MCF 10A (cell line): ENCODE measurements around the gene ZNF488. TPM values are rescaled to one million over a fixed set of nuclear protein-coding genes. Genes with fewer than 3 reads are reported as not detected.

Experiments used
- BruUV-seq: library from RNA; stranded (reverse); fragments of 400-500 nt; replicated peaks from 2 replicates; lab custom pipeline; 2021; lab: Mats Ljungman, UMichigan
- CTCF ChIA-PET: fragments of 300-600 bp; sonication (Branson Sonifier 250); formaldehyde crosslinking; extraction: SDS; loops from one replicate; lab custom pipeline; 2021; ENCODE audit warnings: antibody characterized with exemption, inconsistent platforms; lab: Yijun Ruan, JAX
- POLR2A ChIA-PET: fragments of 300-600, 350-650 bp; sonication (Branson Sonifier 250); formaldehyde crosslinking; extraction: SDS; loops from one replicate; lab custom pipeline; 2020; ENCODE audit warnings: antibody characterized with exemption, inconsistent platforms; lab: Yijun Ruan, JAX
- DNase-seq: peaks from one replicate; pipeline ENCODE4 v3.0.0-alpha.2; 2018; ENCODE audit not compliant: unreplicated experiment
- H3K27ac Mint-ChIP-seq: one replicate; pipeline ENCODE4 v1.8.0; 2022; ENCODE audit warnings: mild to moderate bottlenecking, low read depth, mixed read lengths; ENCODE audit not compliant: unreplicated experiment
- H3K27me3 Mint-ChIP-seq: one replicate; pipeline ENCODE4 v1.8.0; 2022; ENCODE audit warnings: mixed read lengths; ENCODE audit not compliant: insufficient read depth, unreplicated experiment
- H3K36me3 Mint-ChIP-seq: one replicate; pipeline ENCODE4 v1.8.0; 2022; ENCODE audit warnings: mild to moderate bottlenecking, moderate library complexity, mixed read lengths; ENCODE audit not compliant: insufficient read depth, unreplicated experiment
- H3K4me1 Mint-ChIP-seq: one replicate; pipeline ENCODE4 v1.8.0; 2022; ENCODE audit warnings: mixed read lengths; ENCODE audit not compliant: insufficient read depth, unreplicated experiment
- H3K4me3 Mint-ChIP-seq: one replicate; pipeline ENCODE4 v1.8.0; 2022; ENCODE audit warnings: mild to moderate bottlenecking, moderate library complexity, mixed read lengths; ENCODE audit not compliant: unreplicated experiment
- H3K9me3 Mint-ChIP-seq: one replicate; pipeline ENCODE4 v1.8.0; 2022; ENCODE audit warnings: mixed read lengths; ENCODE audit not compliant: unreplicated experiment
- CTCF ChIP-seq: fragments of 200-600 bp; IDR thresholded peaks from one replicate; pipeline ENCODE4 v1.8.0; 2022; ENCODE audit warnings: antibody characterized with exemption, mild to moderate bottlenecking; ENCODE audit not compliant: unreplicated experiment
- intact Hi-C: fragments of 100-400 bp; cut with micrococcal nuclease; formaldehyde crosslinking; loops from 2 replicates; pipeline ENCODE4 v1.14.1; 2022
- total RNA-seq: library from RNA; stranded (reverse); gene quantifications from 2 replicates; pipeline ENCODE4 v1.2.3, GENCODE V29; 2022

ZNF488 gene
- total RNA-seq, 1 experiment from 2014 or later, result 0.12 TPM

- no peak for DNase-seq
- Mint-ChIP-seq H3K4me3 (no peak overlapping the region), H3K36me3 (no peaks in the 10 kb centered on the region), H3K27me3 (no peaks in the 10 kb centered on the region), H3K4me1 (peaks cover 6% of the 10 kb centered on the region), H3K9me3 (no peaks in the 10 kb centered on the region), H3K27ac (no peak overlapping the region)
- intact Hi-C loops, result no loop called here
- no peak for TF ChIP-seq CTCF
- ChIA-PET CTCF (no interaction called here), POLR2A (no interaction called here)
- BruUV-seq, result no TSS peak
Measured at GRCh38 chr10:47409171-47409865, 25.2 kb upstream of the ZNF488 start.

- no peak overlapping the region for H3K27ac Mint-ChIP-seq
- H3K9me3 Mint-ChIP-seq, result no peaks in the 10 kb centered on the region
- no peak for DNase-seq
- no peak overlapping the region for H3K4me3 Mint-ChIP-seq
- ChIA-PET POLR2A (no interaction called here), CTCF (no interaction called here)
- BruUV-seq, result no TSS peak
- no peaks in the 10 kb centered on the region for H3K27me3 Mint-ChIP-seq
- TF ChIP-seq CTCF, result no peak
- H3K36me3 Mint-ChIP-seq, result no peaks in the 10 kb centered on the region
- H3K4me1 Mint-ChIP-seq, result peaks cover 13% of the 10 kb centered on the region
- intact Hi-C loops, result no loop called here
Measured at GRCh38 chr10:47408606-47409005, 24.5 kb upstream of the ZNF488 start.

GRCh38 chr10:47406870-47407691, 23.0 kb upstream of the ZNF488 start:
- BruUV-seq, result no TSS peak
- no peaks in the 10 kb centered on the region for H3K27me3 Mint-ChIP-seq
- no peaks in the 10 kb centered on the region for H3K9me3 Mint-ChIP-seq
- ChIA-PET POLR2A (interaction anchor here (1.0 to 3.6 kb wide), 7 partner anchors 9 to 46 kb away, joined by 3 to 30 read pairs (median 9); partner anchors contain the start of gene ZNF488), CTCF (interaction anchor here (0.6 kb wide), 2 partner anchors 12 to 25 kb away, joined by 3 read pairs; no protein-coding TSS in a partner anchor)
- peak; percentile 96 for DNase-seq
- no peak overlapping the region for H3K4me3 Mint-ChIP-seq
- TF ChIP-seq CTCF, result no peak
- H3K36me3 Mint-ChIP-seq, result no peaks in the 10 kb centered on the region
- H3K4me1 Mint-ChIP-seq, result peaks cover 26% of the 10 kb centered on the region
- no peak overlapping the region for H3K27ac Mint-ChIP-seq
- intact Hi-C loops, result no loop called here

GRCh38 chr10:47406548-47406869, 22.4 kb upstream of the ZNF488 start:
- ChIA-PET POLR2A (interaction anchor here (0.6 to 3.6 kb wide), 8 partner anchors 9 to 46 kb away, joined by 3 to 30 read pairs (median 6); partner anchors contain the start of gene ZNF488), CTCF (interaction anchor here (0.6 kb wide), 1 partner anchor 10 kb away, joined by 3 read pairs; no protein-coding TSS in a partner anchor)
- TF ChIP-seq CTCF, result no peak
- H3K9me3 Mint-ChIP-seq, result no peaks in the 10 kb centered on the region
- DNase-seq, result no peak
- peaks cover 26% of the 10 kb centered on the region for H3K4me1 Mint-ChIP-seq
- no peak overlapping the region for H3K4me3 Mint-ChIP-seq
- no peaks in the 10 kb centered on the region for H3K36me3 Mint-ChIP-seq
- H3K27ac Mint-ChIP-seq, result no peak overlapping the region
- intact Hi-C loops, result no loop called here
- BruUV-seq, result no TSS peak
- H3K27me3 Mint-ChIP-seq, result no peaks in the 10 kb centered on the region
